ENCODE measurements around the gene TMEM184A.
"Not testable (repeated sequence)": the region's sequence is repeated elsewhere in the genome, so short reads cannot be mapped to it uniquely, and the experiment has no call there.

TMEM184A gene

GRCh38 chr7:1590476-1590875, 34.5 kb upstream of the TMEM184A start:
- no peak for DNase-seq (ENCODE audit: low read depth in 3 of 3)

- DNase-seq (ENCODE audit: low read depth in 3 of 3) = no peak
Observed at GRCh38 chr7:1588978-1589377, 33.0 kb upstream of the TMEM184A start.

GRCh38 chr7:1587738-1588137, 31.7 kb upstream of the TMEM184A start:
- no peak for DNase-seq (ENCODE audit: low read depth in 3 of 3)

GRCh38 chr7:1586827-1587705, 31.1 kb upstream of the TMEM184A start:
- no peak for DNase-seq (ENCODE audit: low read depth in 3 of 3)

- no peak for DNase-seq (ENCODE audit: low read depth in 3 of 3)
Observed at GRCh38 chr7:1586126-1586826, 30.3 kb upstream of the TMEM184A start.

GRCh38 chr7:1585142-1585981, 29.4 kb upstream of the TMEM184A start:
- DNase-seq (ENCODE audit: low read depth in 3 of 3) = no peak

GRCh38 chr7:1584700-1585099, 28.7 kb upstream of the TMEM184A start:
- no peak for DNase-seq (ENCODE audit: low read depth in 3 of 3)

- not testable (repeated sequence) for DNase-seq (ENCODE audit: low read depth in 3 of 3)
Observed at GRCh38 chr7:1583241-1583930, 27.4 kb upstream of the TMEM184A start.

GRCh38 chr7:1580422-1581030, 24.5 kb upstream of the TMEM184A start:
- DNase-seq (ENCODE audit: low read depth in 3 of 3) = no peak

- DNase-seq (ENCODE audit: low read depth in 3 of 3) = peak; percentile 43 to 57 (median 55)
Observed at GRCh38 chr7:1579481-1580421, 23.7 kb upstream of the TMEM184A start.

- DNase-seq (ENCODE audit: low read depth in 3 of 3) = no peak
Observed at GRCh38 chr7:1578513-1578912, 22.5 kb upstream of the TMEM184A start.

GRCh38 chr7:1576521-1577253, 20.7 kb upstream of the TMEM184A start:
- DNase-seq (ENCODE audit: low read depth in 3 of 3) = no peak

GRCh38 chr7:1575809-1576208, 19.8 kb upstream of the TMEM184A start:
- DNase-seq (ENCODE audit: low read depth in 3 of 3) = no peak

- no peak for DNase-seq (ENCODE audit: low read depth in 3 of 3)
Observed at GRCh38 chr7:1572111-1572822, 16.3 kb upstream of the TMEM184A start.

GRCh38 chr7:1569833-1570632, 14.0 kb upstream of the TMEM184A start, which contains the start of gene PSMG3:
PSMG3 (minus strand) TSS chr7:1570032; CDS start chr7:1569339, 693 bp downstream.
- peak; percentile 82 to 85 (median 83) for DNase-seq (ENCODE audit: low read depth in 3 of 3)

GRCh38 chr7:1569440-1569832, 13.4 kb upstream of the TMEM184A start:
- no peak for DNase-seq (ENCODE audit: low read depth in 3 of 3)

- peak in 2 of 3 donors; percentile 12 to 15 for DNase-seq (ENCODE audit: low read depth in 3 of 3)
Observed at GRCh38 chr7:1569016-1569415, 13.0 kb upstream of the TMEM184A start.

Data from stimulated activated CD4-positive, alpha-beta T cell treated with anti-CD3 and anti-CD28 coated beads, TNF-alpha, amount 100 ng/mL, for 48 hours (primary cell).